GM12891 (cell line): Measurements from ENCODE around the gene MYO19.

Experiments
- PAX5 ChIP-seq: IDR thresholded peaks from 2 replicates; pipeline ENCODE4 v1.6.1; 2011; ENCODE audit warnings: low read length, moderate library complexity, mild to moderate bottlenecking; ENCODE audit not compliant: insufficient read depth, severe bottlenecking
- POLR2A ChIP-seq: IDR thresholded peaks from 2 replicates; pipeline ENCODE4 v1.6.1; 2011; ENCODE audit warnings: low read depth, low read length, control low read depth
- POLR2AphosphoS5 ChIP-seq: IDR thresholded peaks from 2 replicates; pipeline ENCODE4 v1.6.1; 2011; ENCODE audit warnings: low read depth, low read length, control low read depth
- POU2F2 ChIP-seq: IDR thresholded peaks from 2 replicates; pipeline ENCODE4 v1.6.1; 2011; ENCODE audit warnings: low read depth, mild to moderate bottlenecking, control low read depth, low read length, moderate library complexity
- SPI1 ChIP-seq: IDR thresholded peaks from 2 replicates; pipeline ENCODE4 v1.6.1; 2011; ENCODE audit warnings: low read depth, low read length, control low read depth
- TAF1 ChIP-seq: IDR thresholded peaks from 2 replicates; pipeline ENCODE4 v1.6.1; 2011; ENCODE audit warnings: low read depth, low read length, control low read depth

DNA sequence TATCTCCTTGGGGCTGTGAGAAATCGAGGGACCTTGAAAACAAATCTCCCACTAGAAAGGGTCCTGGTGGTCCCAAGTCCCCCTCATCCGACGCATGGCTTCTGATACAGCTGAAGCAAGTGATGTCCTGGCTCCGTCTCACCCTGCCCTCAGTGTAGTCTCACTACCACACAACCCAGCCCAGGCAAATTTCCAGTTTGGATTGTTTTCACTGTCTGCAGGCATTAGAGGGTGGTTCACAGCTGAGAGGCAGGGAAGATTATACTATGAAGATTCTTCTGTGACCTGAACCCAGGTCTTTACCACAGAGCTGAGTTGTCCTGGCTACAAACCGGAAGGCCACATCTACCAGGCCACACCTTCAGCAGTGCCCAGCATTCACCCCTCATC, 30.5 kb downstream of the MYO19 start:
- TF ChIP-seq POLR2A: no peak
- no peak for TF ChIP-seq POLR2AphosphoS5
- TF ChIP-seq SPI1: no peak
- TF ChIP-seq POU2F2: no peak
- no peak for TF ChIP-seq TAF1
- no peak for TF ChIP-seq PAX5
